Sigmoid colon (tissue), 7 donors: Measurements from ENCODE around the gene PDLIM4. TPM values are rescaled to one million over a fixed set of nuclear protein-coding genes. Genes with fewer than 3 reads are reported as not detected.

ENCODE experiments used
- DNase-seq: peaks from one replicate; pipeline ENCODE4 v3.0.0-alpha.2; 2019
- H3K27ac ChIP-seq, 4 donors: fragments of 200-600 bp; sonication (generic); one replicate each; pipeline ENCODE4 v1.5.1; 2016 to 2019; ENCODE audit warnings: mild to moderate bottlenecking in 1 of 4
- H3K27me3 ChIP-seq, 3 donors: fragments of 200-600 bp; sonication (generic); one replicate each; pipeline ENCODE4 v1.5.1; 2019; ENCODE audit warnings: mild to moderate bottlenecking in 1 of 3
- H3K36me3 ChIP-seq, 4 donors: fragments of 200-600 bp; sonication (generic); one replicate each; pipeline ENCODE4 v1.5.1; 2016 to 2019
- H3K4me1 ChIP-seq, 4 donors: fragments of 200-600 bp; sonication (generic); one replicate each; pipeline ENCODE4 v1.5.1; 2017 to 2019
- H3K4me3 ChIP-seq, 4 donors: fragments of 200-600 bp; sonication (generic); one replicate each; pipeline ENCODE4 v1.5.1; 2017 to 2019; ENCODE audit warnings: mild to moderate bottlenecking in 2 of 4, moderate library complexity in 1 of 4
- H3K9me3 ChIP-seq, 4 donors: fragments of 200-600 bp in 3 of 4; sonication (generic) in 3 of 4; one replicate each; pipeline versions ENCODE4 v1.5.1 to v1.6.1; 2013 to 2019
- EP300 ChIP-seq, 4 donors: sonication (generic); formaldehyde crosslinking; IDR thresholded peaks; one replicate each; pipeline ENCODE4 v1.6.1; 2017; ENCODE audit warnings: antibody characterized with exemption in 4 of 4
- POLR2A ChIP-seq, 2 donors: fragments of 450-650 bp; IDR thresholded peaks; one replicate each; pipeline ENCODE4 v1.6.1; 2016; ENCODE audit warnings: antibody characterized with exemption in 2 of 2, mild to moderate bottlenecking in 2 of 2, moderate library complexity in 2 of 2
- POLR2AphosphoS5 ChIP-seq, 4 donors: sonication (generic); formaldehyde crosslinking; IDR thresholded peaks; one replicate each; pipeline ENCODE4 v1.6.1; 2017; ENCODE audit warnings: antibody characterized with exemption in 4 of 4
- WGBS, 2 donors: extraction: QIAGEN DNeasy Blood & Tissue Kit; methylation state at CpG; one replicate each; pipeline ENCODE4 v1.1.7; 2013; 5-methylcytosine and 5-hydroxymethylcytosine counted together
- intact Hi-C: fragments of 100-400 bp; cut with DNase I; formaldehyde crosslinking; loops from one replicate; pipeline ENCODE4 v1.15.1; 2023
- polyA plus RNA-seq, 3 donors: library from polyadenylated mRNA; stranded (reverse); fragments of 200-250 nt; gene quantifications; one replicate each; pipeline ENCODE4 v1.2.3, GENCODE V29; 2013
- total RNA-seq, 4 donors: library from RNA; depleted of rRNA; stranded (reverse); fragments of >200 nt; gene quantifications; one replicate each; pipeline ENCODE4 v1.1.0, GENCODE V29; 2016
- TF ChIP-seq, protein P1 (sequence below), 4 experiments: fragments of 450-650 bp in 3 of 4; fragments of 200-600 bp in 1 of 4; IDR thresholded peaks; one replicate each; pipeline ENCODE4 v1.5.1; 2016 to 2019; ENCODE audit warnings: antibody characterized with exemption in 4 of 4, mild to moderate bottlenecking in 3 of 4, moderate library complexity in 2 of 4
- donor health status: healthy with polysubstance abuse.
- donor health status: Bipolar disorder and iron deficiency.
- donor health status: healthy.

The PDLIM4 gene
- total and polyA plus RNA-seq, 7 donors = 2.1 to 133 (median 38.2) TPM

DNA sequence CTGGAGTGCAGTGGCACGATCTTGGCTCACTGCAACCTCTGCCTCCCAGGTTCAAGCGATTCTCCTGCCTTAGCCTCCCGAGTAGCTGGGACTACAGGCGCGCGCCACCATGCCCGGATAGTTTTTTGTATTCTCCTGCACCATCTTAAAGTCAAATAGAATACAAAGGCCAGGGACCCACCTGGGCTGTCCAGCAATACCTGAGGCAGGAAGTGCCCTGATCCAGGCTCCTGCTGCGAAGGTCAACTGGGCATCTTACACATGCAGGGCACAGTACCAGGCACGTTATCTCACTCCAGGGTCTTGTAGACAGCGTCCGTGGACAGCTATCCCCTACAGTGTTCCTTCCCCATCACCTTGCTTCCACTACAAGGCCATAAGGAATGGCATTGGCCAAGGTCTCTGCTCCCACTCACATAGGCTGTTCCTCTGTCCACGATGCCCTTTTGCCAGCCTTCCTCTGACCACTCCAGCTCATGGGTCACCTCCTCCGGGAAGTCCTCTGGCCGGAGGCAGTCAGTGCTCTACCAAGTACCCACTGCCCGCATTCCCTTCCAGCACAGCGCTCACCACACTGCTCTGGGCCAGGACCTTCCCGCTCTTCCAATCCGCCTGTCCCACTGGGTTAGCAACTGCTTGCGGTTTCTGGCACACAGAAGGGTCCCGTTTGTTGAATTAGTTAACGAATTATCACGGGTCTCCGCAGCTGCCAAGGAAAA is 30.8 kb upstream of the PDLIM4 start:
- peak; percentile 72 for DNase-seq
- Histone ChIP-seq H3K27ac (peak overlapping the region; percentile 87 to 92 (median 91)), H3K4me3 (peak overlapping the region; percentile 46 to 78 (median 74)), H3K36me3 (no peaks in the 10 kb centered on the region), H3K27me3 (no peaks in the 10 kb centered on the region), H3K4me1 (peaks cover 0 to 62% (median 59%) of the 10 kb centered on the region in 4 donors), H3K9me3 (no peaks in the 10 kb centered on the region)
- intact Hi-C loops = loop anchor here (5.0 kb wide), 2 partner anchors 66 to 266 kb away; partner anchors contain the start of genes IRF1 and SLC22A4
- TF ChIP-seq EP300 (IDR thresholded peaks at IDR 0.05) = no peak
- TF ChIP-seq, protein P1, sequence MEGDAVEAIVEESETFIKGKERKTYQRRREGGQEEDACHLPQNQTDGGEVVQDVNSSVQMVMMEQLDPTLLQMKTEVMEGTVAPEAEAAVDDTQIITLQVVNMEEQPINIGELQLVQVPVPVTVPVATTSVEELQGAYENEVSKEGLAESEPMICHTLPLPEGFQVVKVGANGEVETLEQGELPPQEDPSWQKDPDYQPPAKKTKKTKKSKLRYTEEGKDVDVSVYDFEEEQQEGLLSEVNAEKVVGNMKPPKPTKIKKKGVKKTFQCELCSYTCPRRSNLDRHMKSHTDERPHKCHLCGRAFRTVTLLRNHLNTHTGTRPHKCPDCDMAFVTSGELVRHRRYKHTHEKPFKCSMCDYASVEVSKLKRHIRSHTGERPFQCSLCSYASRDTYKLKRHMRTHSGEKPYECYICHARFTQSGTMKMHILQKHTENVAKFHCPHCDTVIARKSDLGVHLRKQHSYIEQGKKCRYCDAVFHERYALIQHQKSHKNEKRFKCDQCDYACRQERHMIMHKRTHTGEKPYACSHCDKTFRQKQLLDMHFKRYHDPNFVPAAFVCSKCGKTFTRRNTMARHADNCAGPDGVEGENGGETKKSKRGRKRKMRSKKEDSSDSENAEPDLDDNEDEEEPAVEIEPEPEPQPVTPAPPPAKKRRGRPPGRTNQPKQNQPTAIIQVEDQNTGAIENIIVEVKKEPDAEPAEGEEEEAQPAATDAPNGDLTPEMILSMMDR (IDR thresholded peaks at IDR 0.05) = no peak
- TF ChIP-seq POLR2AphosphoS5 (IDR thresholded peaks at IDR 0.05) = peak in 1 of 4 donors; percentile 8
- 68 to 72% methylated on average over 23 of the region's 23 CpGs for WGBS, 2 donors

DNA sequence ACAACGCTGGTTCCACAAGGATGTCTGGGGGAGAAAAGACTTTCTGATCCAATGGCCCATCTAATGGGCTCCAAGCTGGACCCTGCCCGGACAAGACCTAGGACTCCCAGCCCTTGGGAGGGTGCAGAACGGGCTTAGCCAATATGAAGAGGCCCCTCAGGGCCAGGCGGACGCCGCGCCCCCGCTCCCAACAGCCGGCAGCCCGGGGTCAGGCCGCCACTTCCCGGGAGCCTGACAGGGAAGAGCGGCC is 30.3 kb upstream of the PDLIM4 start:
- no peaks in the 10 kb centered on the region for H3K36me3 ChIP-seq
- peak overlapping the region; percentile 46 to 78 (median 74) for H3K4me3 ChIP-seq
- TF ChIP-seq, protein P1 (IDR thresholded peaks at IDR 0.05) = no peak
- TF ChIP-seq EP300 (IDR thresholded peaks at IDR 0.05) (no peak), POLR2A (IDR thresholded peaks at IDR 0.05) (no peak), POLR2AphosphoS5 (IDR thresholded peaks at IDR 0.05) (no peak)
- H3K9me3 ChIP-seq = no peaks in the 10 kb centered on the region
- no peak for DNase-seq
- H3K27ac ChIP-seq = peak overlapping the region; percentile 87 to 92 (median 91)
- H3K4me1 ChIP-seq = peaks cover 0 to 57% (median 55%) of the 10 kb centered on the region in 4 donors
- H3K27me3 ChIP-seq = no peaks in the 10 kb centered on the region
- 1 to 2% methylated on average over 13 of the region's 13 CpGs for WGBS, 2 donors
- intact Hi-C loops = loop anchor here (5.0 kb wide), 2 partner anchors 65 to 265 kb away; partner anchors contain the start of genes IRF1 and SLC22A4

DNA sequence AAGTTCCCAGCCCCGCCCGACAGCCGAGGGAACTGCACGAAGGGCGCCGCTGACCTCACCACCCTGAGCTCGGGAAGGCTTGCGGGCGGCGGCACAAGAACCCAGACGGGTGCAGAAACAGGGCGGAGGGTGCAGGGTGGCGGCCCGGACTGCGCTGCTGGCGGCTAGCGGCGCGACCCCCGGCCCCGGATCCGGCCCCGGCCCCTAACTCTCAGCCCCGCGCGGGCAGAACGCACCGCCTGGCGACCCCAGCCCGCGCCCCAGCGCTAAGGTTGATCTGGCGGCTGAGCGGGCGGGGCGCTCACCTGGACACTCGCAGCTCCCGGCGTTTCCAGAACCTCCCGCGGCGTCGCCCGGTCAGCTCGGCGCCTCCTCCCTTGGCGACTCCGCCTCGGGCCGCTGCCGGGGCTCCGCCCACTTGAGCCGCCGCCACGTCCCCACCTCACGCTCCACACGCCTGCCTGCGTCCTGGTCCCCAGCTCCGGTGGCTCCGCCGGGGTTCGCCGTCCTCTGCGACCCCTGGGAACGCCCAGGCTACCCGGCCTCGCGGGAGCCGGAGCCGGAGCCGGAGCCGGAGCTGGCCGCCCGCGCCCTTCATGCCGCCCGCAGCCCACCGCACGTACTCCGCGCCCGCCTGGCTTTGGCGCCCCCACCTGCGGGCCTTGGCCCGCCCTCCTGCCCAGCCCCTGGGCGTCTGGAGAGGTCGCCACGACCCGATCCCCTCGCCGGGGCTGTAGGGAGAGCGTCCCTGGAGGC is 29.8 kb upstream of the PDLIM4 start, which contains the start of gene P4HA2:
Gene P4HA2, minus strand, starts transcription at position 369 of the 756 bp plus-strand sequence. CDS start 9,227 bp downstream, outside the sequence.
- no peaks in the 10 kb centered on the region for H3K9me3 ChIP-seq
- peak within 1 kb of the TSS; percentile 46 to 78 (median 74) for H3K4me3 ChIP-seq
- H3K4me1 ChIP-seq = peaks cover 0 to 52% (median 50%) of the 10 kb centered on the region in 4 donors
- H3K27ac ChIP-seq = peak within 1 kb of the TSS; percentile 87 to 92 (median 91)
- no peaks in the 10 kb centered on the region for H3K36me3 ChIP-seq
- 1% methylated on average over 92 of the region's 92 CpGs for WGBS, 2 donors
- peak; percentile 93 for DNase-seq
- H3K27me3 ChIP-seq = no peaks in the 10 kb centered on the region
- intact Hi-C loops = loop anchor here (5.0 kb wide), 2 partner anchors 65 to 265 kb away; partner anchors contain the start of genes IRF1 and SLC22A4
- TF ChIP-seq, protein P1 (IDR thresholded peaks at IDR 0.05) = peak in 3 of 4 experiments; percentile 19 to 49 (median 25)
- peak in 1 of 2 donors; percentile 73 for TF ChIP-seq POLR2A (IDR thresholded peaks at IDR 0.05)
- TF ChIP-seq EP300 (IDR thresholded peaks at IDR 0.05) = no peak
- peak; percentile 71 to 88 (median 86) for TF ChIP-seq POLR2AphosphoS5 (IDR thresholded peaks at IDR 0.05)

DNA sequence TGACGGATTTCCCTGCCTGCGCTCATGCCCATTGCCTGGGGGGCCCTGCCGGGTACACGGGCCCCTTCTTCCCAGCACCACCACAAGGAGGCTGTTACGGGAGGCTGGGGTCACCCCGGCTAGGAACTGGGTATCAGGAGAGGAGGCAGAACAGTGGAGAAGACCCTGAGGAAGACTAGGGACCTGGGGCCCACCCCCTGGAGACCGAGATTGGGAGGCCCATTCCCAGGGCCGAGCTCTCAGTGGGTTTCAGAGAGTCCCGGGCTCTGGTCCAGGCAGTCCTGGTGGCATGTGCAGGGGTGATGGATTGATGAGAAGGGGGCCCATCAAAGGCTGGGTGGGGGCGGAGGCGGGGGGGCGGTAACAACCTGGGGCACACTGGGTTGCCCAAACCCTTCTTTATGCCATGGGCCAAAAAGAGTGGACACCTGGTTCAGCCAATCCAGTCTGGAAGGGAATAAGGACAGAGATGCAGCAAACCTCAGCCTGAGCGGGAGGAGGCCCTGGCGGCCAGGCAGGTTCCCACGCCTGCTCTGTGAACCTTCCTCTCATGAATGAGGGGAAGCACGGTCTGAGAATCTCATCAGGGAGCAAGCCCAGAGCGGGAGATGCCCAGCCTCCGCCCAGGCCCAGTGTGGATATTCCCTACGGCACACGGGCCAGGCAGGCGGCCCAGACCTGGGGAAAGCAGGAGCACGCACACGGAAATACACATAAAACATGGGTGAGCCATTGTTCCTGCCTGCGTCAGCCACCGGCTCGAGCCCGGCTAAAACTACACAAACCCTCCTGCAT is 29.1 kb upstream of the PDLIM4 start:
- intact Hi-C loops = loop anchor here (5.0 kb wide), 2 partner anchors 64 to 264 kb away; partner anchors contain the start of genes IRF1 and SLC22A4

More for the DNA sequence above, 29.1 kb upstream of the PDLIM4 start:
- WGBS, 2 donors = 64 to 79% methylated on average over 27 of the region's 27 CpGs
- peaks cover 0 to 44% (median 42%) of the 10 kb centered on the region in 4 donors for H3K4me1 ChIP-seq
- DNase-seq = peak; percentile 64
- H3K27me3 ChIP-seq = no peaks in the 10 kb centered on the region
- H3K36me3 ChIP-seq = no peaks in the 10 kb centered on the region
- TF ChIP-seq, protein P1 (IDR thresholded peaks at IDR 0.05) = no peak
- no peak for TF ChIP-seq POLR2AphosphoS5 (IDR thresholded peaks at IDR 0.05)
- TF ChIP-seq POLR2A (IDR thresholded peaks at IDR 0.05) = no peak
- TF ChIP-seq EP300 (IDR thresholded peaks at IDR 0.05) = no peak
- no peaks in the 10 kb centered on the region for H3K9me3 ChIP-seq
- peak overlapping the region; percentile 87 to 92 (median 91) for H3K27ac ChIP-seq
- H3K4me3 ChIP-seq = peak overlapping the region; percentile 46 to 78 (median 74)
